GM12878 (cell line): Measurements from ENCODE around the gene CCDC9B. TPM values are rescaled to one million over a fixed set of nuclear protein-coding genes. Genes with fewer than 3 reads are reported as not detected.

Experiments used
- ATAC-seq: fragments of 200-7000 bp; cut with Tn5 transposase; 3 replicates; pipeline ENCODE4 v1.9.1; 2020; ENCODE audit warnings: mild to moderate bottlenecking, moderate library complexity
- BruUV-seq: library from RNA; stranded (reverse); fragments of 400-500 nt; replicated peaks from 2 replicates; lab custom pipeline; 2021; lab: Mats Ljungman, UMichigan
- CTCF ChIA-PET: fragments of 300-600 bp; sonication (Branson Sonifier 250); formaldehyde crosslinking; extraction: SDS; loops from one replicate; lab custom pipeline; 2021; ENCODE audit warnings: inconsistent platforms; lab: Yijun Ruan, JAX
- POLR2A ChIA-PET: fragments of 350-600 bp; formaldehyde crosslinking; extraction: SDS; loops from one replicate; lab custom pipeline; 2021; ENCODE audit warnings: inconsistent platforms; lab: Charles Lee
- RAD21 ChIA-PET: fragments of 300-600 bp; sonication (Branson Sonifier 250); formaldehyde crosslinking; loops from one replicate; lab custom pipeline; 2023; ENCODE audit warnings: antibody characterized with exemption; ENCODE audit not compliant: unreplicated experiment; lab: Charles Lee
- SMC1A ChIA-PET: fragments of 300-600 bp; sonication (Branson Sonifier 250); formaldehyde crosslinking; loops from one replicate; lab custom pipeline; 2023; ENCODE audit not compliant: unreplicated experiment, uncharacterized antibody; lab: Charles Lee
- DNase-seq: peaks from one replicate; pipeline ENCODE4 v3.0.0-alpha.2; 2011; ENCODE audit warnings: low read depth, low spot score
- FAIRE-seq: peaks from 3 replicates; lab custom pipeline; 2011; peaks lifted over from hg19 to GRCh38; lab: Jason Lieb, UNC
- H2AFZ ChIP-seq: 2 replicates; pipeline ENCODE4 v1.6.0; 2011; ENCODE audit warnings: low read depth, low read length, control low read depth; ENCODE audit not compliant: control insufficient read depth
- H3K27ac ChIP-seq: 2 replicates; pipeline ENCODE4 v1.5.1; 2011; ENCODE audit warnings: control low read depth; ENCODE audit not compliant: control insufficient read depth, insufficient read depth
- H3K27me3 ChIP-seq, 2 experiments: replicated peaks in 1 of 2; 2 replicates each; pipeline versions ENCODE4 v1.6.0 to v1.6.1; 2011; ENCODE audit warnings: low read length in 1 of 2; ENCODE audit not compliant: control insufficient read depth in 2 of 2, insufficient read depth in 2 of 2
- H3K36me3 ChIP-seq, 2 experiments: 2 replicates each; pipeline ENCODE4 v1.5.1; 2011; ENCODE audit warnings: low read length in 1 of 2; ENCODE audit not compliant: control insufficient read depth in 2 of 2, insufficient read depth in 2 of 2
- H3K4me1 ChIP-seq: 2 replicates; pipeline ENCODE4 v1.6.1; 2011; ENCODE audit warnings: mild to moderate bottlenecking, low read length, moderate library complexity, mixed read lengths; ENCODE audit not compliant: control insufficient read depth, insufficient read depth
- H3K4me2 ChIP-seq: 2 replicates; pipeline ENCODE4 v1.6.0; 2011; ENCODE audit warnings: control low read depth; ENCODE audit not compliant: control insufficient read depth, insufficient read depth
- H3K4me3 ChIP-seq: fragments of 200-600 bp; sonication (generic); 2 replicates; pipeline ENCODE4 v1.5.1; 2016
- H3K79me2 ChIP-seq: 2 replicates; pipeline ENCODE4 v1.6.0; 2011; ENCODE audit warnings: low read length; ENCODE audit not compliant: control insufficient read depth, insufficient read depth
- H3K9ac ChIP-seq: 2 replicates; pipeline ENCODE4 v1.8.0; 2011; ENCODE audit warnings: low read length, control low read depth, mixed read lengths; ENCODE audit not compliant: control insufficient read depth, insufficient read depth
- H3K9me3 ChIP-seq: replicated peaks from 3 replicates; pipeline ENCODE4 v1.5.1; 2011; ENCODE audit warnings: mild to moderate bottlenecking, low read length; ENCODE audit not compliant: control insufficient read depth, insufficient read depth
- H4K20me1 ChIP-seq: 2 replicates; pipeline ENCODE4 v1.6.0; 2011; ENCODE audit not compliant: control insufficient read depth, insufficient read depth
- ASH2L ChIP-seq: fragments of 300-600, 200-600 bp; sonication (generic); IDR thresholded peaks from 2 replicates; pipeline ENCODE4 v1.6.1; 2017; ENCODE audit warnings: low read depth, mild to moderate bottlenecking, borderline replicate concordance
- ATF7 ChIP-seq: fragments of 450-650 bp; IDR thresholded peaks from 2 replicates; pipeline ENCODE4 v1.6.1; 2016; ENCODE audit warnings: low read depth, mild to moderate bottlenecking
- BMI1 ChIP-seq: fragments of 450-650 bp; IDR thresholded peaks from 2 replicates; pipeline ENCODE4 v1.6.1; 2016; ENCODE audit warnings: mild to moderate bottlenecking, moderate library complexity, borderline replicate concordance
- CBFB ChIP-seq: IDR thresholded peaks from 2 replicates; pipeline ENCODE4 v1.6.1; 2016; ENCODE audit warnings: antibody characterized with exemption, low read depth
- EED ChIP-seq: sonication (generic); IDR thresholded peaks from 2 replicates; pipeline ENCODE4 v1.6.1; 2016; ENCODE audit warnings: antibody characterized with exemption, low read depth
- ESRRA ChIP-seq: IDR thresholded peaks from 2 replicates; pipeline ENCODE4 v1.6.1; 2012; ENCODE audit warnings: mild to moderate bottlenecking, low read length, improper control_type of control experiment
- FOS ChIP-seq: IDR thresholded peaks from 3 replicates; pipeline ENCODE4 v1.6.1; 2011; ENCODE audit warnings: borderline replicate concordance; ENCODE audit not compliant: insufficient read length; ENCODE audit errors: extremely low read depth
- HDAC2 ChIP-seq: fragments of 200-600 bp; sonication (generic); IDR thresholded peaks from 2 replicates; pipeline ENCODE4 v1.6.1; 2017
- KDM1A ChIP-seq: fragments of 200-600 bp; sonication (generic); IDR thresholded peaks from 2 replicates; pipeline ENCODE4 v1.6.1; 2016; ENCODE audit warnings: borderline replicate concordance
- KLF5 ChIP-seq: fragments of 450-650 bp; IDR thresholded peaks from 2 replicates; pipeline ENCODE4 v1.6.1; 2014; ENCODE audit warnings: mild to moderate bottlenecking; ENCODE audit not compliant: partially characterized antibody
- NFYB ChIP-seq: IDR thresholded peaks from 2 replicates; pipeline ENCODE4 v1.6.1; 2011; ENCODE audit warnings: low read depth, mild to moderate bottlenecking, low read length, improper control_type of control experiment, moderate library complexity; ENCODE audit not compliant: insufficient read depth
- NR2C1 ChIP-seq: fragments of 450-650 bp; IDR thresholded peaks from 2 replicates; pipeline ENCODE4 v1.6.1; 2017; ENCODE audit warnings: antibody characterized with exemption, mild to moderate bottlenecking, moderate library complexity
- PML ChIP-seq: IDR thresholded peaks from 2 replicates; pipeline ENCODE4 v1.6.1; 2012; ENCODE audit warnings: low read length, inconsistent platforms
- RELB ChIP-seq: fragments of 450-650 bp; IDR thresholded peaks from 2 replicates; pipeline ENCODE4 v1.6.1; 2017; ENCODE audit warnings: low read depth, mild to moderate bottlenecking, moderate library complexity
- SMAD5 ChIP-seq: IDR thresholded peaks from 2 replicates; pipeline ENCODE4 v1.6.1; 2016; ENCODE audit warnings: antibody characterized with exemption, low read depth
- TCF7 ChIP-seq: IDR thresholded peaks from 2 replicates; pipeline ENCODE4 v1.6.1; 2014; ENCODE audit warnings: antibody characterized with exemption, borderline replicate concordance
- WRNIP1 ChIP-seq: IDR thresholded peaks from 2 replicates; pipeline ENCODE4 v1.6.1; 2011; ENCODE audit warnings: low read depth, low read length, improper control_type of control experiment, borderline replicate concordance
- YBX1 ChIP-seq: fragments of 450-650 bp; IDR thresholded peaks from 2 replicates; pipeline ENCODE4 v1.6.1; 2016; ENCODE audit warnings: antibody characterized with exemption
- ZBTB33 ChIP-seq: fragments of 450-650 bp; IDR thresholded peaks from 2 replicates; pipeline ENCODE4 v1.6.1; 2017; ENCODE audit warnings: mild to moderate bottlenecking
- WGBS: methylation state at CpG from one replicate; pipeline ENCODE4 v1.1.6; 2016; ENCODE audit warnings: low lambda C conversion rate; ENCODE audit not compliant: insufficient replicate concordance, insufficient coverage; ENCODE audit errors: missing lambda C conversion rate; 5-methylcytosine and 5-hydroxymethylcytosine counted together
- in situ Hi-C: fragments of 300-500 bp; cut with MboI; formaldehyde crosslinking; loops from 9 replicates; pipeline ENCODE4 v1.14.3; 2018; ENCODE audit warnings: mixed read lengths
- intact Hi-C: fragments of 100-400 bp; cut with micrococcal nuclease; formaldehyde crosslinking; loops from one replicate; pipeline ENCODE4 v1.14.2; 2022; ENCODE audit not compliant: unreplicated experiment
- polyA plus RNA-seq, 11 experiments: library from polyadenylated mRNA; depleted of rRNA in 4 of 11; unstranded in 6 of 11; stranded (reverse) in 5 of 11; fragments of >200 nt; fragmentation: Nextera tagmentation in 4 of 11; fragmentation: Illumina TruSeq in 1 of 11; extraction: Ambion mirVana in 4 of 11; extraction: Trizol in 1 of 11; gene quantifications; 1 replicate in 1 of 11; 2 replicates in 10 of 11; pipeline versions ENCODE4 v1.2.1 to v1.2.3, GENCODE V29; 2011 to 2016; ENCODE audit warnings: inconsistent platforms in 2 of 11, missing spikeins in 2 of 11, low read depth in 1 of 11
- total RNA-seq, 4 experiments: library from RNA; depleted of rRNA in 3 of 4; stranded (reverse); fragments of >200 nt in 3 of 4; fragmentation: Illumina TruSeq in 1 of 4; extraction: Trizol in 1 of 4; gene quantifications; 2 replicates each; pipeline versions ENCODE4 v1.2.1 to v1.2.3, GENCODE V29; 2013 to 2021
- TF ChIP-seq, protein P1 (sequence below): IDR thresholded peaks from 2 replicates; pipeline ENCODE4 v1.6.1; 2011; ENCODE audit warnings: borderline replicate concordance, low read depth, mild to moderate bottlenecking, moderate library complexity, low read length; ENCODE audit not compliant: insufficient read depth, poor library complexity, severe bottlenecking

The CCDC9B gene
- total and polyA plus RNA-seq, 10 of the 15 experiments (the other 5 are each of a cell fraction or from before 2014, with no cell fraction given) = 0.01 to 0.08 (median 0.03) TPM; not detected in 6

- no peaks in the 10 kb centered on the region for H4K20me1 ChIP-seq
- FAIRE-seq (no peak), ATAC-seq (no peak)
- H3K9me3 ChIP-seq = no peaks in the 10 kb centered on the region
- H3K4me2 ChIP-seq = no peak overlapping the region
- SMC1A ChIA-PET = no interaction called here
- no peak overlapping the region for H3K27ac ChIP-seq
- no peak overlapping the region for H2AFZ ChIP-seq
- no peaks in the 10 kb centered on the region for H3K4me1 ChIP-seq
- no peak overlapping the region for H3K4me3 ChIP-seq
- in situ Hi-C loops = loop anchor here (5.0 kb wide), 1 partner anchor 76 kb away; no protein-coding TSS in a partner anchor
- TF ChIP-seq BMI1 (no peak), HDAC2 (no peak), EED (no peak), CBFB (no peak), YBX1 (no peak), KDM1A (no peak), ATF7 (no peak), FOS (no peak), NFYB (no peak), PML (no peak), ESRRA (no peak), WRNIP1 (no peak), KLF5 (no peak), RELB (no peak), ASH2L (no peak), NR2C1 (no peak), SMAD5 (no peak), ZBTB33 (no peak), TCF7 (no peak)
- TF ChIP-seq, protein P1, sequence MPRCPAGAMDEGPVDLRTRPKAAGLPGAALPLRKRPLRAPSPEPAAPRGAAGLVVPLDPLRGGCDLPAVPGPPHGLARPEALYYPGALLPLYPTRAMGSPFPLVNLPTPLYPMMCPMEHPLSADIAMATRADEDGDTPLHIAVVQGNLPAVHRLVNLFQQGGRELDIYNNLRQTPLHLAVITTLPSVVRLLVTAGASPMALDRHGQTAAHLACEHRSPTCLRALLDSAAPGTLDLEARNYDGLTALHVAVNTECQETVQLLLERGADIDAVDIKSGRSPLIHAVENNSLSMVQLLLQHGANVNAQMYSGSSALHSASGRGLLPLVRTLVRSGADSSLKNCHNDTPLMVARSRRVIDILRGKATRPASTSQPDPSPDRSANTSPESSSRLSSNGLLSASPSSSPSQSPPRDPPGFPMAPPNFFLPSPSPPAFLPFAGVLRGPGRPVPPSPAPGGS = no peak
- TF ChIP-seq, all 136 proteins: peak for 0
- RAD21 ChIA-PET = no interaction called here
- POLR2A ChIA-PET = no interaction called here
- intact Hi-C loops = loop anchor here (10.0 kb wide), 1 partner anchor 159 kb away; no protein-coding TSS in a partner anchor
- H3K79me2 ChIP-seq = no peaks in the 10 kb centered on the region
- no TSS peak for BruUV-seq
- H3K27me3 ChIP-seq = no peaks in the 10 kb centered on the region
- H3K36me3 ChIP-seq = no peaks in the 10 kb centered on the region
- no peak overlapping the region for H3K9ac ChIP-seq
- CTCF ChIA-PET = interaction anchor here (0.6 to 9.7 kb wide), 5 partner anchors 10 to 77 kb away, joined by 3 to 111 read pairs (median 5); no protein-coding TSS in a partner anchor
- DNase-seq = no peak
- 26% methylated on average over 6 of the region's 6 CpGs for WGBS
Observed at GRCh38 chr15:40345867-40346578, 5.3 kb upstream of the CCDC9B start.
